OCI-LY7 (cell line): ENCODE data around the gene KLLN. TPM values are rescaled to one million over a fixed set of nuclear protein-coding genes. Genes with fewer than 3 reads are reported as not detected.
"Not testable (repeated sequence)": the region's sequence is repeated elsewhere in the genome, so short reads cannot be mapped to it uniquely, and the experiment has no call there.

Source experiments
- BruUV-seq: library from RNA; stranded (reverse); fragments of 400-500 nt; replicated peaks from 2 replicates; lab custom pipeline; 2021; lab: Mats Ljungman, UMichigan
- CTCF ChIA-PET: fragments of 300-600 bp; sonication (Branson Sonifier 250); formaldehyde crosslinking; loops from one replicate; lab custom pipeline; 2022; ENCODE audit warnings: antibody characterized with exemption; ENCODE audit not compliant: unreplicated experiment; lab: Charles Lee
- POLR2A ChIA-PET: fragments of 300-600 bp; sonication (Branson Sonifier 250); formaldehyde crosslinking; loops from one replicate; lab custom pipeline; 2022; ENCODE audit warnings: antibody characterized with exemption; lab: Charles Lee
- DNase-seq: peaks from one replicate; pipeline ENCODE4 v3.0.0-alpha.2; 2015; ENCODE audit warnings: low spot score
- H2AFZ ChIP-seq: fragments of 200-600 bp; sonication (generic), shearing (Covaris generic); 2 replicates; pipeline ENCODE4 v1.6.1; 2014; ENCODE audit warnings: mild to moderate bottlenecking, antibody characterized with exemption, low read length, moderate library complexity
- H3K27ac ChIP-seq: fragments of 200-600 bp; sonication (generic); 2 replicates; pipeline ENCODE4 v1.5.1; 2014; ENCODE audit warnings: mixed run types, low read depth, mild to moderate bottlenecking, moderate library complexity, low read length, inconsistent platforms; ENCODE audit not compliant: poor library complexity, severe bottlenecking
- H3K36me3 ChIP-seq: fragments of 200-600 bp; sonication (generic); 2 replicates; pipeline ENCODE4 v1.6.1; 2014; ENCODE audit warnings: mild to moderate bottlenecking, antibody characterized with exemption, low read length, moderate library complexity, mixed read lengths; ENCODE audit not compliant: insufficient read depth
- H3K4me1 ChIP-seq: fragments of 200-600 bp; sonication (generic); 2 replicates; pipeline ENCODE4 v1.5.1; 2014; ENCODE audit warnings: mild to moderate bottlenecking, low read length; ENCODE audit not compliant: insufficient read depth, poor library complexity, severe bottlenecking
- H3K4me2 ChIP-seq: fragments of 200-600 bp; sonication (generic); 2 replicates; pipeline ENCODE4 v1.6.1; 2014; ENCODE audit warnings: mild to moderate bottlenecking, low read length
- H3K4me3 ChIP-seq: fragments of 200-600 bp; sonication (generic); 2 replicates; pipeline ENCODE4 v1.5.1; 2014; ENCODE audit warnings: mild to moderate bottlenecking, low read depth, low read length; ENCODE audit not compliant: poor library complexity, severe bottlenecking
- H3K79me2 ChIP-seq: fragments of 200-600 bp; sonication (generic); 2 replicates; pipeline ENCODE4 v1.6.1; 2016; ENCODE audit warnings: low read depth, mild to moderate bottlenecking, low read length, moderate library complexity, mixed read lengths; ENCODE audit not compliant: insufficient read depth
- H3K9me2 ChIP-seq: fragments of 200-600 bp; sonication (generic); 2 replicates; pipeline ENCODE4 v1.6.1; 2016; ENCODE audit warnings: mild to moderate bottlenecking, low read length, mixed read lengths; ENCODE audit not compliant: insufficient read depth
- H3K9me3 ChIP-seq: fragments of 200-600 bp; sonication (generic); 2 replicates; pipeline ENCODE4 v1.6.1; 2014; ENCODE audit warnings: mild to moderate bottlenecking, mixed run types, low read length, mixed read lengths
- H4K20me1 ChIP-seq: fragments of 200-600 bp; sonication (generic); 2 replicates; pipeline ENCODE4 v1.6.1; 2014; ENCODE audit warnings: mild to moderate bottlenecking, antibody characterized with exemption, low read length, moderate library complexity, mixed read lengths; ENCODE audit not compliant: insufficient read depth
- CTCF ChIP-seq: fragments of 200-600 bp; sonication (generic); conservative IDR thresholded peaks from 2 replicates; pipeline ENCODE4 v1.5.1; 2014; ENCODE audit warnings: mild to moderate bottlenecking, antibody characterized with exemption, low read length, moderate library complexity, mixed read lengths
- EZH2phosphoT487 ChIP-seq: fragments of 200-600 bp; sonication (generic); IDR thresholded peaks from 2 replicates; pipeline ENCODE4 v1.6.1; 2018; ENCODE audit warnings: low read depth, borderline replicate concordance, mild to moderate bottlenecking, mixed run types, antibody characterized with exemption, low read length, moderate library complexity, mixed read lengths
- intact Hi-C: fragments of 100-400 bp; cut with micrococcal nuclease; formaldehyde crosslinking; loops from one replicate; pipeline ENCODE4 v1.10.0; 2022; ENCODE audit not compliant: unreplicated experiment
- total RNA-seq, 2 experiments: library from RNA; depleted of rRNA in 1 of 2; stranded (reverse); fragments of >200 nt in 1 of 2; shearing (Covaris generic) in 1 of 2; gene quantifications; 2 replicates each; pipeline ENCODE4 v1.2.3, GENCODE V29; 2014 to 2022

KLLN gene
- total RNA-seq, 2 experiments from 2014 or later = 3.8 to 5.5 TPM

- Histone ChIP-seq H3K9me3 (no peaks in the 10 kb centered on the region), H3K36me3 (peaks cover 91% of the 10 kb centered on the region), H4K20me1 (peaks cover 22% of the 10 kb centered on the region), H3K79me2 (peaks cover 100% of the 10 kb centered on the region), H2AFZ (no peak overlapping the region), H3K9me2 (no peaks in the 10 kb centered on the region), H3K27ac (no peak overlapping the region), H3K4me3 (peak overlapping the region; percentile 47), H3K4me2 (peak overlapping the region; percentile 52), H3K4me1 (peaks cover 61% of the 10 kb centered on the region)
- no peak for DNase-seq
- intact Hi-C loops = no loop called here
- BruUV-seq = no TSS peak
- ChIA-PET POLR2A (interaction anchor here (0.6 to 4.0 kb wide), 5 partner anchors 8 to 159 kb away, joined by 3 to 30 read pairs (median 4); partner anchors contain the start of genes ATAD1, KLLN and PTEN), CTCF (no interaction called here)
- TF ChIP-seq EZH2phosphoT487 (no peak), CTCF (no peak)
Measured at GRCh38 chr10:87873656-87874055, 10.3 kb upstream of the KLLN start.

GRCh38 chr10:87872828-87873227, 9.5 kb upstream of the KLLN start:
- Histone ChIP-seq H3K36me3 (peaks cover 91% of the 10 kb centered on the region), H3K4me2 (peak overlapping the region; percentile 52), H2AFZ (no peak overlapping the region), H3K4me1 (peaks cover 61% of the 10 kb centered on the region), H3K9me3 (no peaks in the 10 kb centered on the region), H3K79me2 (peaks cover 100% of the 10 kb centered on the region), H3K9me2 (no peaks in the 10 kb centered on the region), H3K27ac (no peak overlapping the region), H4K20me1 (peaks cover 30% of the 10 kb centered on the region), H3K4me3 (no peak overlapping the region)
- TF ChIP-seq EZH2phosphoT487 = no peak
- TF ChIP-seq CTCF = no peak
- POLR2A ChIA-PET = interaction anchor here (0.6 to 4.0 kb wide), 8 partner anchors 10 to 514 kb away, joined by 3 to 30 read pairs (median 4); partner anchors contain the start of genes KLLN and PTEN
- no peak for DNase-seq
- CTCF ChIA-PET = no interaction called here
- no TSS peak for BruUV-seq
- intact Hi-C loops = no loop called here

GRCh38 chr10:87869773-87870551, 6.6 kb upstream of the KLLN start:
- Histone ChIP-seq H3K4me1 (peaks cover 55% of the 10 kb centered on the region), H3K9me2 (no peaks in the 10 kb centered on the region), H3K27ac (no peak overlapping the region), H3K4me3 (peak overlapping the region; percentile 96), H2AFZ (no peak overlapping the region), H3K79me2 (peaks cover 100% of the 10 kb centered on the region), H4K20me1 (peaks cover 58% of the 10 kb centered on the region), H3K9me3 (no peaks in the 10 kb centered on the region), H3K36me3 (peaks cover 92% of the 10 kb centered on the region), H3K4me2 (peak overlapping the region; percentile 89)
- no TSS peak for BruUV-seq
- CTCF ChIA-PET = interaction anchor here (1.6 kb wide), 1 partner anchor 245 kb away, joined by 3 read pairs; no protein-coding TSS in a partner anchor
- intact Hi-C loops = no loop called here
- DNase-seq = no peak
- POLR2A ChIA-PET = interaction anchor here (0.7 to 4.0 kb wide), 8 partner anchors 8 to 465 kb away, joined by 3 to 30 read pairs (median 4); partner anchors contain the start of genes KLLN and PTEN
- no peak for TF ChIP-seq EZH2phosphoT487
- TF ChIP-seq CTCF = no peak

GRCh38 chr10:87869139-87869538, 5.8 kb upstream of the KLLN start:
- H3K79me2 ChIP-seq = peaks cover 100% of the 10 kb centered on the region
- H2AFZ ChIP-seq, H3K9me2 ChIP-seq, DNase-seq, BruUV-seq, intact Hi-C loops, H3K9me3 ChIP-seq: not testable (repeated sequence)
- peak overlapping the region; percentile 89 for H3K4me2 ChIP-seq
- H3K36me3 ChIP-seq = peaks cover 94% of the 10 kb centered on the region
- POLR2A ChIA-PET = interaction anchor here (0.5 to 2.1 kb wide), 7 partner anchors 14 to 523 kb away, joined by 3 to 10 read pairs (median 6); no protein-coding TSS in a partner anchor
- CTCF ChIA-PET = interaction anchor here (1.6 kb wide), 1 partner anchor 246 kb away, joined by 3 read pairs; no protein-coding TSS in a partner anchor
- H3K27ac ChIP-seq = peak overlapping the region; percentile 29
- H3K4me3 ChIP-seq = peak overlapping the region; percentile 96
- H3K4me1 ChIP-seq = peaks cover 46% of the 10 kb centered on the region
- peaks cover 63% of the 10 kb centered on the region for H4K20me1 ChIP-seq
